GM12892 (cell line): Measurements from ENCODE around the gene SEL1L3.

Experiments used
- DNase-seq: peaks from one replicate; pipeline ENCODE4 v3.0.0; 2011; ENCODE audit not compliant: insufficient read length
- FAIRE-seq: peaks from 2 replicates; lab custom pipeline; 2011; peaks lifted over from hg19 to GRCh38; lab: Jason Lieb, UNC
- POLR2A ChIP-seq: IDR thresholded peaks from 2 replicates; pipeline ENCODE4 v1.6.1; 2011; ENCODE audit warnings: low read depth, low read length, control low read depth
- POLR2AphosphoS5 ChIP-seq: IDR thresholded peaks from 2 replicates; pipeline ENCODE4 v1.6.1; 2011; ENCODE audit warnings: low read depth, low read length, control low read depth
- TAF1 ChIP-seq: IDR thresholded peaks from 2 replicates; pipeline ENCODE4 v1.6.1; 2011; ENCODE audit warnings: low read depth, mild to moderate bottlenecking, control low read depth, low read length, borderline replicate concordance

SEL1L3 gene

DNA sequence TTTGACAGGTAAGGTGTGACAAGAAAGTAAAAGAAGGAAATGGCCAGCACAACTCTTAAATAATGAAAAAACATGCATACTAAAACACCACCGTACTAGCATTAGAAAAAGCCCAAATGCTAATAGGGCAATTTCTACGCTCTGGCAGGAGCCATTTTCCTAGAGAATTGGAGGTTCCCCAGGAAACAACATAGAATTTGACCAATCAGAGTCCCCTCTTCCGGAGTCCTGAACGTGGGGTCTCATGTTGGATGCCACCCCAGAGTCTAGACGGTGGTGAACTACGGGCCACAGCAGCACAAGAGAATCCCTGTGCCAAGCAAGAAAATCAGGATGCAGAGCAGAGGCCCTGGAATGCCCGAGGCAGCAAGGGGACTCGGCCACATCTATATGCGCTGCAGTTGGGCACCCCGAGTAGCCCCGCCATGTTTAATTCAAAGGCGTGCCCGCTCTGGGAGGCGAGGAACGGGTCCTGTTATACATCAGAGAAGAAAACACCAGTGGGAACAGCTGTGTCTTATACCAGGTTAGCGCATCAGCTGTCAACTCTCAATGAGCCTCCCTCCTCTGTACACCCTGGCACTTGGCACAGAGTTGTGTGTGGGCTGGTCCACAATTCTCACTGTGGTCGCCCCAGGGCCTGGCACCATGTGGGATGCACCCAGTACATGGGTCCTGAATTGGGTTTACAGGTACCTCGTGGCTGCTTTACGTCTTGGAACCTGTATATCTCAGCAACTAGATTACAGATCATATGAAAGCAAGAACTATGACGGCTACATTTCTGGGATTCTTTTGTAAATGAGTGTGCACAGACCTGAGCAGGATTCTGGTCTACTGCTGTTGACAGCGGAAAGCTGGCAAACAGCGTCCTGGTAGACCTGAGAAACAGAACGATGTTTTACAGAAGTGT lies 52.1 kb downstream of the SEL1L3 start:
- TF ChIP-seq POLR2AphosphoS5 (no peak), TAF1 (no peak), POLR2A (no peak)
- no peak for DNase-seq
- no peak for FAIRE-seq

DNA sequence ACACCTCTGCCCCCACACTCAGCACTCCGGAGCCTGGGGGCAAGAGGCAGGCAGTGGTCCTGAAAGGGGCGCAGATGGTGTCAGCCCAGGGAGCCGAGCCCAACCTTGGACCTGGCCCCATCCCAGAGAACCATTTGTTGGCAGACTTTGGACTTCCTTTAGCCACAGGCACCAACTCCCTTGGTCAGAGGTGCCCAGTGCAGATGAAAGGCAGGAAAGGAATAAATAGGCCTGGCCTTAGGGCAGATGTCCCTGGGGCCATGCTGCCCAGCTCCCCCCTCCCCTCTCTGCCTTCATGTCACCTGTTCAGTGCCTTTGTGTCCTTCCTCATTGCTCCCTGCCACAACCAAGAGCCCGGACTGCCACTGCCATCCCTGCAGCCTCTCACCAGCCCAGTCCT lies 52.8 kb downstream of the SEL1L3 start:
- DNase-seq: no peak
- FAIRE-seq: no peak

DNA sequence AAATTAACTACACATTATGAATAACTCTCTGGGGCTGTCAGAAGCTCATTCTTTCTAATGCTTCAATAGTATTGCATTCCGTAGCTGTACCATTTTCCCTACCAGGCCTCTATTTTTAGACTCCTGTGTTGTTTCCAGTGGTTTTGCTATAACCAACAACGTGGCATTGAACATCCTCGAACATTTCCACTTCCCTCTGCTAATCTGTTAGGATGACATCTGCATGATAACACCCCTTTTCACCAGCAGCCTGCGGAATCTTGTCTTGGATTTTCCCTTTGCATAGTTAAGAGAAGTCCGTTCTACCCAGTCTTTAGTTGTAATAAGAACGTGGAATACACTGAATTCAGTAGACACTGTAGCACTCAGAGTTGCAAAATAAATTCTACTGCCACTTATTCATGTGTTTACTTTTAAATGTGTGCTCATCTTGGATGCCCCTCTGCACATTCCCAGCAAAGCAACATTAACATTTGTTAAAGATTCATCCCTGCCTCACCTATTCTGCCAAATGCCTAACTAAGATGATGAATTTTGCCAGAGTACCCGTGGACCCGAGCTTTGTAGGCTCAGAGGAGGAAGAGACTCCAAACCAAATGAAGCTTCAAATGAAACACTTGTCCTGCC lies 55.6 kb downstream of the SEL1L3 start:
- FAIRE-seq: no peak
- TF ChIP-seq POLR2A: no peak
- TF ChIP-seq TAF1: no peak
- no peak for TF ChIP-seq POLR2AphosphoS5
- no peak for DNase-seq

More for the DNA sequence above, 52.8 kb downstream of the SEL1L3 start:
- no peak for TF ChIP-seq TAF1
- no peak for TF ChIP-seq POLR2AphosphoS5
- TF ChIP-seq POLR2A: no peak

DNA sequence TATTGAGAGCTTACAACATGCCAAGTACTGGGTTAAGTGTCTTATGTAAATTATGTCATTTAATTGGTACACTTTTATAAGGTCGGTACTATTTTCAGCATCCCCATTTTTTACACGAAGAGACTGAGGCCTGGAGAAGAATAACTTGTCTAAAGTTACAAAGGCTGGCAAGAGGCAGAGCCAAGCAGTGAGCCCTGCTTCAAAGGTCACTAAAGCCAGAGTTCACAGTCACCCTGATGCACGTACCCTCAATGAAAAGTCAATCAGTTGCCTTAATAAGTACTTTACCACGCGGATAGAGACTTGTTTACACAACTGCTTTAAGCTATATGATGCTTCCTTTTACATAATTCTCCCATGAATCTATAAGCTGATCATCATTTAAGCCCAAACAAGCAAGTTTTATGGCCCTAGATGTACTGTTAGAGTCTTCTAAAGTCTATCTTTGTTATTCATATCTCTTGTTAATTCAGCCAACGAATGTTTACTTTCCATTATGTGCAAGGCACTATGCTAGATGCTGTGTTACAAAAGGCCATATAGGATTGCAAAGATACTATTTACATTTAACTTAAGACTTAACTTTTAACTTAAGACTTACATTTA lies 57.4 kb downstream of the SEL1L3 start:
- TF ChIP-seq POLR2A: no peak
- no peak for TF ChIP-seq TAF1
- TF ChIP-seq POLR2AphosphoS5: no peak
- DNase-seq (no peak), FAIRE-seq (no peak)

DNA sequence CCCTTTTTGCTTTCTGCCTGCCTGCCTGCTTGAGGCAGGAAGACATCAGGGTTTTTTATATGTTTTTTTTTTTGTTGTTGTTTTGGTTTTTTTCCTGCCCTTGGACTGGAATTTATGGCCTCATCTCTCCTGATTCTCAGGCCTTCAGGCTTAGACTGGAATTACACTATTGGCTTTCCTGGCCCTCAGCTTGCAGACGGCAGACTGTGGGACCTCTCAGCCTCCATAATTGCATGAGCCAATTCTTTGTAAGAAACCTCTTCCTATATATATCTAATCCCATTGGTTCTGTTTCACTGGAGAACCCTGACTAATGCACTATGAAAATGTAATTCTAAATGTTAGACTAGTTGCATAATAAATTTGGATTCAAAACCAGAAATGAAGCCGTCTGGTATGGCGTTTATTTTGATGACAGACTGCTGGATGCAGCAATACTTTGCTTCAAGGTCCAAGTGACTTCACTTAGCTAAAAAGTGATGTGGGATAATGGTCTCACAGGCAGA lies 59.0 kb downstream of the SEL1L3 start:
- DNase-seq (no peak), FAIRE-seq (no peak)

DNA sequence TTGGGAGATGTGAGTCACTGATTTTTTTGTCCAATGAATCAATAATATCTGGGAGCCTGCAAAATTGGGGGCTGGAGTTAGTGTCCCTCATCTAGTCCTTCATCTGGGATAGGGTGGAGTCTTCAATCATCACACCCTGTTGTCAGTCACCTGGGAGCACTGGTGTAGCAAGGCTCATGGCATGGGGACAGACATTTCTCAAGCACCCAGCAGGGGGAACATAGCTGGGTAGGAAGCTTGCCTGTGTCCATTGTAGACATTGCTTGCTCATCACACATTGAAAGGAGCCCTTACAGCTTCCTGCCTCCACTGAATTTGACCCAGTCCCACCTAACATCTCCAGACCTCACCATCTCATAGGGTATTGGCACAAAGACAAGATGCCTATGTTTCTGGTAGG lies 61.2 kb downstream of the SEL1L3 start:
- DNase-seq (no peak), FAIRE-seq (no peak)
- no peak for TF ChIP-seq POLR2A
- no peak for TF ChIP-seq TAF1

More for the DNA sequence above, 59.0 kb downstream of the SEL1L3 start:
- TF ChIP-seq TAF1 (no peak), POLR2AphosphoS5 (no peak), POLR2A (no peak)

DNA sequence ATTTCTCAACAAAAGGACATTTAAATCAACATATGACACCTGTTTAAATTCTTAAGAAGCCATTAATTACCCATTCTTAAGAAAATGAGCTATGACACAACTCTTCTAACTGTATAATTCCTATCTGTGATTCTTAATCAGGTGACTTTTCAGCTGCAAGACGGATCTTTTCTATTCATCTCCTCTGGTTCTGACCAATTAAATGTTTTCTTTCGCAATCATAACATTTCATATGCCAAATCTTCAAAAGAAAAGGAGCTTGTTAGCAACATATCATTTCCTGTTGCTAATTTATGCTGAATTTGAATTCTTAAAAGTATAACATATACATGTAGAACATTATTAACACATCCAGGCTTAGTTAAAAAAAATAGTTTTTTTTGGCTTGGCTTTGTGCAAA lies 62.5 kb downstream of the SEL1L3 start:
- no peak for TF ChIP-seq TAF1
- TF ChIP-seq POLR2A: no peak
- no peak for TF ChIP-seq POLR2AphosphoS5
- no peak for DNase-seq
- no peak for FAIRE-seq

DNA sequence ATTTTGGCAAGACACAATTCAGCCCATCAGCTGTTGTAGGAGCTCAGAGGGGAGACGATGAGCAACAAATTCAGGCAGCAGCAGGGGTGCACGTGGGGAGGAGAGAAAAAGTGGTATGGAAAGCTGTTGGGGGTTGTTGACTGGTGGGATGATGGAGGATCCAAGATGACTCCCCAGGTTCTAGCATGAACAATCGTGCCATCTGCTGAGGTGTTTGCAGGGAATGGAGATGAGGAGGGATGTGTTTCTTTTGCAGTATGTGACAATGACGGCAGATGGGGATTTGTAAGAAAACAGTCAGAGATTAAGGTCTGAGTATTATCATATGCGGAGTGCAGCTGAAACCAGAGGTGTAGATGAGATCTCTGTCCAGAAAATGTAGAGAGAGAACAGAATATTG lies 63.3 kb downstream of the SEL1L3 start:
- no peak for DNase-seq
- no peak for FAIRE-seq
- TF ChIP-seq POLR2A: no peak
- no peak for TF ChIP-seq POLR2AphosphoS5
- no peak for TF ChIP-seq TAF1

DNA sequence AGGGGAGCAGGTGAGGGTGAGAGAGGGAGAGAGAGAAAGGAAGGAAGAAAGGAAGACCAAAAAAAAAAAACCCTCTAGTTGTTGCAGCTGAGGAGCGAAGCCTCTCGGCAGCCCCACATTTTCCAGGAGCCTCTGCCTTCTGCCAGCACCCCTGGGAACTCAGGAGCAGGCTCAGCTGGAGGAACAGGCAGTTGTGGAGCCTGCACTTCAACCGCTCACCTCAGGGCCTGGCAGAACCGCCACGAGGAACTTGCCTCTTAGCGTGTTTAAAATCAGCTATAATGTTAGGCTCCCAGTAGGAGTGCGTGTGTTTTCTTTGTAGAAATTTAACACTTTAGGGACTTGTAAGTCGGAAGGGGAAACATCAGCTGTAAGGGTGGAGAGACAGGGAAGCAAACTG lies 65.7 kb downstream of the SEL1L3 start:
- TF ChIP-seq TAF1 (no peak), POLR2AphosphoS5 (no peak), POLR2A (no peak)
- FAIRE-seq (no peak), DNase-seq (no peak)

DNA sequence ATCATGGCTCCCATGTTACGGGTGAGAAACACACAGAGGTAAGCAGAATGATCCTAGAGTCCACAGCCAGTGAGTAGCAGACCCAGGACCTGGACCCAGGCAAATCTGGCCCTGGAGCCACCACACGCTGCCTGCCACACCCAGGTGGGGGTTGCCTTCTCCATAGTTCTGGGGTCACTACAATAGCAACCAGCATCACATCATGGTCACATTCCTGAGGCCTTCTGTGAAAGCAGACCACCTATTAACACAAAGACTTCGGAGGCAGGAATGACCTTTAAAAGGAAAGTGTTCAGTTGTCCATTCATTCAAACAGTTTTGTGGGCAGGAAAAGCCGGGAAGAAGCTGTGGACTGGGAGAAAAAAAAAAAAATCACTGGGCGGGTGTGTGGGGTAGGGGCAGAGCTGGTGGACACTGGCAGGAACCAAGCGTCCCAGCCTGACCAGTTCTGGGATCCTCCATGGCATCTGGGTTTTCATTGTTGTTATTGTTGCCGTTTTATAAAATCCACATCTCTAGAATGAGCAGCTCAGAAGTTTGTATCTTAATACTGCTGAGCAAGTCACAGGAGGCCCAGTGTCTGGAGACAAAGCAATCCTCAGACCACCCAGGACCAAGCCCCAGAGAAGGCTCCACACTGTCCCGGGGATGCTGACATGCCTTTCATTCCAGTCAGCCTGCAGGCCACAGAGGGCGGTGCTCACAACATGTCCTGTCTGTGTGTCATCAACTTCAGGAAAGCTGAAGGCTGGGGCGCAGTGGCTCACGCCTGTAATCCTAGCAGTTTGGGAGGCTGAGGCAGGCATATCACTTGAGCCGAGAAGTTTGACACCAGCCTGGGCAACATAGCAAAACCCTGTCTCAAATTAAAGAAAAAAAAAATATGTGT lies 67.0 kb downstream of the SEL1L3 start:
- FAIRE-seq (no peak), DNase-seq (no peak)
- TF ChIP-seq POLR2A (no peak), POLR2AphosphoS5 (no peak), TAF1 (no peak)
